GM21381 (cell line): Measurements from ENCODE around the gene ADAMTS2.
"Not testable (repeated sequence)": the region's sequence is repeated elsewhere in the genome, so short reads cannot be mapped to it uniquely, and the experiment has no call there.

Experiments used
- ATAC-seq: cut with Tn5 transposase; IDR thresholded peaks from one replicate; pipeline ENCODE4 v1.9.1; 2021; ENCODE audit warnings: mild to moderate bottlenecking, moderate library complexity; ENCODE audit not compliant: unreplicated experiment

ADAMTS2 gene

GRCh38 chr5:179284751-179285631 is 60.3 kb downstream of the ADAMTS2 start:
- no peak for ATAC-seq

DNA sequence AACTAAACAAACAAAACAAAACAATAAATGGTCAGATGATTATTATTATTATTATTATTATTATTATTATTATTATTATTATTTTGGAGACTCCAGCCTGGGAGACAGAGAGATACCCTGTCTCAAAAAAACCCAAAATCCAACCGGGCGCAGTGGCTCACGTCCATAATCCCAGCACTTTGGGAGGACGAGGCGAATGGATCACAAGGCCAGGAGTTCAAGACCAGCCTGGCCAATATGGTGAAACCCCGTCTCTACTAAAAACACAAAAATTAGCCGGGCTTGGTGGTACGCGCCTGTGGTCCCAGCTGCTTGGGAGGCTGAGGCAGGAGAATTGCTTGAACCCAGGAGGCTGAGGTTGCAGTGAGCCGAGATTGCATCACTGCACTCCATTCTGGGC is 61.4 kb downstream of the ADAMTS2 start:
- ATAC-seq = not testable (repeated sequence)

DNA sequence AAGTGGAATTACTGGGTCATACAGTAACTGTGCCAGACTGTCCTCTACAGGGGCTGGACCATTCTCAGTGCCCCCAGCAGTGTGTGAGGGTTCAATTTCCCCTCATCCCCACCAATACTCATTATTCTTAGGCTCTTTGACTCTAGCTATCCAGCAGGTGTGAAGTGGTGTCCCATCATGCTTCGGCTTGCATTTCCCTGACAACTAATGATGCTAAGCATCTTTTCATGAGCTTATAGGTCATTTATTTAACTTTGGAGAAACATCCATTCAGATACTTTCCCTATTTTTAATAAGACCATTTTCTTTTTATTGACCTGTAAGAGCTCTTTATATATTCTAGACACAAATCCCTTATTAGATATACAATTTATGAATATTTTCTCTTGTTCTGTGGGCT is 63.6 kb downstream of the ADAMTS2 start:
- no peak for ATAC-seq

GRCh38 chr5:179280095-179280490 is 65.2 kb downstream of the ADAMTS2 start:
- no peak for ATAC-seq

- no peak for ATAC-seq
Measured at GRCh38 chr5:179279347-179280094, 65.7 kb downstream of the ADAMTS2 start.

GRCh38 chr5:179278546-179278945 is 66.7 kb downstream of the ADAMTS2 start:
- no peak for ATAC-seq

DNA sequence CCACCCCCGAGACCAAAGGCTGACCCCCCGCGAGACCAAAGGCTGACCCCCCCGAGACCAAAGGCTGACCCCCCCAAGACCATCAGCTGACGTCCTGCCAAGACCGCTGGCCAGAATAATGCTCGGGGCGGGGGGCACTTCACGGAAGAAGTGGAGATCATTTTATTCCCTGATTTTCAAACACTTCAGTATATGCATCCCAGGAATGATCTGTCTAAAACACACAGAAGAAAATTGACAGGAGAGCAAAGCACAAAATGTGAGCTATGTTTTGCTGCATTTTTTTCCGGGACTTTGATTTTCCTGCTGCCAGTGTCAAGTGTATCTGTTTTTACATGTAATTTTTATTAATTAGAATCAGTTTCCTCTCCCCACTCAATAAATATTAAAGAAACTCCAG is 67.1 kb downstream of the ADAMTS2 start:
- ATAC-seq = no peak

DNA sequence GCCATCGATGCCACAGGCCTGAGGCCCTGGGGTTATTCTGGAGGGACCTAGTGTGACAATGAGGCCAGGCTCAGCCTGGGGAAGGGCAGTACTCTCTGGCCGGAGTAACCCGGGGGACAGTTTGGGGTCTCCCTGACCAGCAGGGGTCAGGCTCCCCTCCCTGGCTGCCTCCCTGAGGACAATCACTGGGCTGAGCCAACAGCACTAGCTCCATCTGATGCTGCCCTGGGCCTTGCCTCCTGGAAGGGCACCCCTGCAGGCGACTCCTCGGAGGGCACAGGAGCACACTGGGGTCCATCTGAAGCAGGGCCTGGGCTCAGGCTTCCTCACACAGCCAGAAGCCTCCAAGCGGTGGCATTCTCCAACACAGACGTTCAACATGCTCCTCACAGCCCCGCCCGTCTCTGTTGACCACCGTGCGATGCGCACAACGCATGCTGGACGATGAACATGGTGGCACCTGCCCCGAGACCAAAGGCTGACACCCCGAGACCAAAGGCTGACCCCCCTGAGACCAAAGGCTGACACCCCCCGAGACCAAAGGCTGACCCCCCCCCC is 68.3 kb downstream of the ADAMTS2 start:
- no peak for ATAC-seq

- ATAC-seq = no peak
Measured at GRCh38 chr5:179275941-179276837, 69.1 kb downstream of the ADAMTS2 start.

GRCh38 chr5:179275381-179275878 is 69.8 kb downstream of the ADAMTS2 start:
- no peak for ATAC-seq

DNA sequence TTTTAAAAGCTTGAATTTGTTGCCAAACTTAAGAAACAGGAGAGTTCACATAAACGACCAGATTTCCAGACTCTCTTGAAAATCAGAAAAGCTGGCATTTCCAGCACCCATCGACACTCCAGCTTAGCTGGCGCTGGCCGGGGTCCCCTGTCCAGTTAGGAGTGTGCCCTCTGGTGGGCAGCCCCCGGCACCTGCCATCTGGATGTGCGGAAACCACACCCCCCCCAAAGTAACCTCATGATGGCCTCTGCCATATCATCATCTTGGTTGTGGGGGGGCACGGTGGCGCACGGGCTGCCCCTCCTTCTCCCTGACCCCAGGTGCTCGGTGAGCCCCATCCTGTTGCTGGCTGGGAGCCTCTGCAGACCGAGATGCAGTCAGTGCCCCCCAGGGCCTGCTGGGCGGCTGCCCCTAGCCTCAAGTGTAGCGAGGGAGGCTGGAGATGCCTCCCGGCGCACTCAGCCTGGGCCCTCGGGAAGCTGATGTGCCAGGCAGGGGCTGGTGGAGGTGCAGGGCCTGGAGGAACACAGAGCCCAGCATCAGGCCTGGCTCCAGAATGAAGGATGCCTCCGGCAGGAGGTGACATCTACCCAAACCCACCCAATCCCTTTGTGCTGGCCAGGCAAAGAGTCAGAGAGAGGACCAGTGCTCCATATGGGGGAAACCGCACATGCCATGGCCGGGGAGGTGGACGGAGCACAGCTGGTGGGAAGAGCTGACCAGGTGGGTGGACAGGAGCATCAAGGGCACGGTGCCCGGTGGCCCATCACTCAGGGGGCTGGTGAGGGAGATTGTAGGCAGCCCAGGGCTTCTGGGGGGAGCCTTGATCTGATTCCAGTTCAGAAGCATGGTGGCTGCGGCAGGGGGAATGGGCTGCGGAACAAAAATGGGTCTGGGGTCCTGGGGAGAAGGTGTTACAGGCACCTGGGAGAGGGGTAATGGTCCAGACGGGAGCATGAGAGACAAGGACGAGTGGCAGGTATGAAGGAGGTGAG is 70.6 kb downstream of the ADAMTS2 start:
- ATAC-seq = no peak

GRCh38 chr5:179273441-179274145 is 71.7 kb downstream of the ADAMTS2 start:
- no peak for ATAC-seq

DNA sequence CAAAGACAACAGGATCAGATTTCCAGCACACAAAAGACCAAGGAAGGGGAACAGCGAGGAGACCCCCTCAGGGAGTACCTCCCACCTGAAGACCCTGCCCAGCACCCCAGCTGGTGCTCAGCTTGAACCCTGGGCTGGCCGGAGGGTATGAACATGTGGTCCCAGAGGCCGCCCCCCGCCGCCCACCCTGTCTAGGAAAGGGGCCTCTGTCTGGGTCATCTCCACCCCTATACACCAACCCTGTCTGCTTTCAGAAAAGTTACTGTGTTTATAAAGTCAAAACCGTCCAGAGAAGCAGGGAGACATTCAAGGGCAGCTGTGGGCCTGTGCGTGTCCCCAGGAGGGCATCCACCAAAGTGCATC is 72.2 kb downstream of the ADAMTS2 start:
- no peak for ATAC-seq

DNA sequence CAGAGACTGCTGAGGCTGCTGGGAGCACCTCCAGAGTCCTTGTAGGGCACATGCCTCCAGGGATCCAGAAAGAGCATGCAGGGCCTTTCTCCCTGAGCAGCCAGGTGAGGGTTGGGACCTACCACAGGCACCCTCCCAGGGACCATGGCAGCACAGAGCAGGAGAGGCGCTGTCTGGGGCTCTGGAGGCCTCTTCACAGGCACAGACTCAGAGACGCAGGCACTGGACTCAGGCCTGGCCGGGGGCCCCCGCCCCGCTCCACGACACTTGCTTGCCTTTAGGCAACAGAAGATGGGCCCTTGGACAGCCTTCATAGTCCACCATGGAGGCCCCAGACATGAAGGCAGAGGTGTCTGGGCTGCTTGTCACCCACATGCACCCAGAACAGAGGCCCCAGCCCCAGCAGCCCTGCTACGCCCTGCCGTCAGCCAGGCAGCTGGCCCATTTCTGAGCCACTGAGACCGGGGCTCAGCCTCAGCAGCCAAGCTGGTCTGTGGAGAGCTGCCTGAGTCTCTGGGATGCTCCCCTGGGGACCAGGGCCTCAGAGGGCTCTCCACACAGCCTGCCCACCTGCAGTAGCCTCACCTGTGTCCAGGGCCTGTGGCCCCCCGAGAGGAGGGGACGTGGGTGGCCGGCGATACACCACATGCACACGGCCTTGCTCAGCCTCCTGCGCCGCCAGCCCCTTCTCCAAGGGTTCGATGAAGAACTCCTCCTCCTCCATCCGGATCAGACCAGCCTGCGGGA is 72.8 kb downstream of the ADAMTS2 start:
- no peak for ATAC-seq

GRCh38 chr5:179271821-179272325 is 73.4 kb downstream of the ADAMTS2 start:
- no peak for ATAC-seq

DNA sequence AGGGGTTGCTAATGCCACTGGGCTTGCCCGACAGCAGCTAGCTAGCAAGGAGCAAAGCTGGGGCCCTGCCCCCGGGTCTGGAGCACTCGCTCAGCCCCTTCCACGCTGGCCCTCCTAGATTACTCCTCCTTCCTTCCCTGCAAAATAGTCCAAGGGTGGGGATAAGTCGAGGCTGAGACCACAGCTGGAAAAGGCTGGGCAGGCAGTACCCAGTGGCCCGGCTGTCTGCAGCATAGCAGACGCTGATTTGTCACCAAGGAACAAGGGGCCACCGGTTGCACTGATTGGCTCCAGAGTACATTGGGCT is 73.9 kb downstream of the ADAMTS2 start:
- ATAC-seq = no peak

DNA sequence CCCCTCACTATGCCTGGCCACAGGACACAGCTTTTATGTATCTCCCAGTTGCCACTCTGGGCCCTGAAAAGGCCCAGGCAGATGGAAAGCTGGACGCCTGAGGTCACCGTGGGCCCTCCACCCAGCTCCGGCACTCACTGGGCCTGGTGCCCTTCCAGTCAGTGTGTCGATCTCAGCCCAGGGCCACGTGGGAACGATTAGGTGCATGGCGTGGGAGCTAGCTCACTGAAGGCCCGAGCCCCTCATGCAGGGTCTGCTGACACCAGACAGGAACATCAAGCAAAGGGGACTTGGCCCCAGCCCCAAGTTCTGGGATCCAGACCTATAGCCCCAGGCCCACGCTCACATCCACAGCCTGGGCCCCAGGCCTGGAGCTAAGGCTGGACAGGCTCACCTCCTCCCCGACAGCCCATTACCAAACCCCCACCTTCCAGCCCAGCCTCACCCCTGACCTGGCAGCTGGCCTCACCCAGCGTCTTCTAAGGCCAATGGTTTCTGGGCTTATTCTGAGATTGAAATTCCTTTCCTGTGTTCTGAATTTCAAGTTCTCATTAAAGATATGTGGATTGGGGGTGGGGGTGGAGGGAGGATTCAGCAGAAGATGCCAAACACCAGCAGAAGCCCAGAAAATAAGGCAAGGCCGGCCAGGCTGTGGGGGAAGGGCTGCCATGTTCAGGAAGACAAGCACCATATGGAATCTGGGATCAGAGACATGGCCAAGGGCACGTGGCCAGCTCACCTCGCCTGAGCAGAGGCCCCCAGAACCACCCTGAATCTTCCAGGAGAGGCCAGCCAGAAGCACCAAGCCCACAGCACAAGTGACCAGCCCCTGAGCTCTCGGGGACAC is 74.5 kb downstream of the ADAMTS2 start:
- no peak for ATAC-seq
